AG04449 (cell line): ENCODE data around the gene SLC6A12.
"Not testable (repeated sequence)": the region's sequence is repeated elsewhere in the genome, so short reads cannot be mapped to it uniquely, and the experiment has no call there.

Source experiments
- CTCF ChIA-PET: fragments of 350-600 bp; formaldehyde crosslinking; extraction: SDS; loops from one replicate; lab custom pipeline; 2021; ENCODE audit warnings: antibody characterized with exemption; lab: Yijun Ruan, JAX
- POLR2A ChIA-PET: fragments of 400-600, 350-600 bp; formaldehyde crosslinking; extraction: SDS; loops from one replicate; lab custom pipeline; 2020; ENCODE audit warnings: antibody characterized with exemption, inconsistent platforms; lab: Yijun Ruan, JAX
- DNase-seq: peaks from one replicate; pipeline ENCODE4 v3.0.0-alpha.2; 2010; ENCODE audit warnings: low read depth, low spot score
- H3K4me3 ChIP-seq: 2 replicates; pipeline ENCODE4 v1.5.1; 2011; ENCODE audit warnings: low read depth, mild to moderate bottlenecking, control low read depth, low read length
- CTCF ChIP-seq: IDR thresholded peaks from one replicate; pipeline ENCODE4 v1.5.1; 2011; ENCODE audit warnings: mild to moderate bottlenecking, moderate library complexity, low read length, control low read depth, inconsistent platforms; ENCODE audit not compliant: insufficient read depth; ENCODE audit errors: missing control alignments

SLC6A12 gene

DNA sequence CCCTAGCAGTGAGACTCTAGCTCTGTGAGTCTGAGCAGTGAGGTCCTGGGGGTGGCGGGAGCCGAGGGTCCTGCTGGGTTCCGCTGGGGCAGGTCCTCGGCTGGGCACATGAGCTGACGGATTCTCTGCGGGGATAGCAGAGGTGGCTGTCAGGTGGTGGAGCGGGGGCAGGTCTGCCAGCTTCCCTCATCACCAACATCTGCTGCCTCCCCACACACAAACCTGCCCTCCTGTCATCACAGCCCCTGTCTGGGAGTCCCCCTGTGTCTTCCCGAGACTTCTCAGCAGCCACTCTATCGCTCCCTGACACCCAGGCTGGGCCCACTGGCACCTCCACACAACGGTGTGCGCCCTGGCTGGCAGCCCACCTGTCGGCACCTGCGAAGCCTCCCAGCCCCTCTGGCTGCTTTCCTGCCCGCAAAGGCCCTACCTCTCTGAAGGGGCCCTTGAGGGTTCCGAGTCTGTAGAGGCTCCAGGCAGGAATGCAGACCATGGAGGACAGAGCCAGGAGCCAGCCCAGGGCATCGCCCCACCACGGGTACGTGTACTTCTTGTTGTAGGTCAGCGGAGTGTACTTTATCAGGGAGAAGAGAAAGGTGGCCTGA is 7.1 kb upstream of the SLC6A12 start:
- ChIA-PET CTCF (interaction anchor here (0.9 to 2.3 kb wide), 3 partner anchors 8 to 12 kb away, joined by 3 to 13 read pairs (median 4); no protein-coding TSS in a partner anchor), POLR2A (no interaction called here)
- H3K4me3 ChIP-seq: no peak overlapping the region
- DNase-seq: no peak
- TF ChIP-seq CTCF: no peak

DNA sequence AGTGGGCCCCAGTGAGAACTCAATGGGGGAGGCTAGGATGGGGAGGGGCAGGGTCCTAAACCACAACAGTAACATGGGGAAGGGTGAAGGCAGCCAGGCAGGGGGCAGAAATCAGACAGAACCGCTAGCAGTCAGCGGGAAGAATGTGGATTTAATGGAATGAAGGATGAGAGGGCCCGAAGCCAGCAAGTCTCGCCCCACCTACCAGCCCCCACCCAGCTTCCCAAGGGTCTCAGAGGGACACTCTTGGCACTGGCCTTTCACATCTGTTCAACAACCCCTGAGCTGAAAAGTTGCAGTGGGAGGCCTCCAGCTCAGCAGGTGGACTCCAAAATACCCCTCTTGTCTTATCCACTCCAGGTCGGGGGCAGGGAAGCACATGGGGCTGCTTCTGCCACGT is 6.5 kb upstream of the SLC6A12 start:
- DNase-seq: no peak
- CTCF ChIA-PET: interaction anchor here (0.9 to 2.3 kb wide), 4 partner anchors 9 to 13 kb away, joined by 3 to 13 read pairs (median 4); no protein-coding TSS in a partner anchor
- no peak for TF ChIP-seq CTCF
- no peak overlapping the region for H3K4me3 ChIP-seq
- POLR2A ChIA-PET: no interaction called here

GRCh38 chr12:219891-220352 is 6.0 kb upstream of the SLC6A12 start:
- ChIA-PET CTCF (interaction anchor here (0.9 to 2.3 kb wide), 5 partner anchors 9 to 14 kb away, joined by 3 to 13 read pairs (median 4); no protein-coding TSS in a partner anchor), POLR2A (no interaction called here)
- no peak overlapping the region for H3K4me3 ChIP-seq
- no peak for DNase-seq
- TF ChIP-seq CTCF: peak; percentile 71

- CTCF ChIA-PET: interaction anchor here (1.3 to 2.3 kb wide), 4 partner anchors 8 to 14 kb away, joined by 4 to 13 read pairs (median 4); no protein-coding TSS in a partner anchor
- no peak for TF ChIP-seq CTCF
- no peak for DNase-seq
- no peak overlapping the region for H3K4me3 ChIP-seq
- POLR2A ChIA-PET: no interaction called here
These were observed 5.0 kb upstream of the SLC6A12 start for GRCh38 chr12:218728-219590.

- DNase-seq: no peak
- no peak for TF ChIP-seq CTCF
- CTCF ChIA-PET: interaction anchor here (2.3 kb wide), 1 partner anchor 14 kb away, joined by 5 read pairs; no protein-coding TSS in a partner anchor
These were observed 4.3 kb upstream of the SLC6A12 start for GRCh38 chr12:218221-218620.

GRCh38 chr12:217029-217428 is 3.1 kb upstream of the SLC6A12 start:
- POLR2A ChIA-PET, CTCF ChIA-PET, DNase-seq, H3K4me3 ChIP-seq: not testable (repeated sequence)

More at GRCh38 chr12:218221-218620, 4.3 kb upstream of the SLC6A12 start:
- no peak overlapping the region for H3K4me3 ChIP-seq
- POLR2A ChIA-PET: no interaction called here
